EH (cell line): ENCODE data around the gene ITM2C.
A peak's percentile ranks its signal among the peaks of the same experiment; 100 is the strongest.

Experiments used
- DNase-seq: peaks from one replicate; pipeline ENCODE4 v3.0.0-alpha.2; 2015; ENCODE audit warnings: low read depth

The ITM2C gene

GRCh38 chr2:230864605-230865306 lies at the start of gene ITM2C:
Gene ITM2C, plus strand, starts transcription at chr2:230864942. Its CDS starts 84 bp downstream, at chr2:230865026.
- peak; percentile 79 for DNase-seq

DNA sequence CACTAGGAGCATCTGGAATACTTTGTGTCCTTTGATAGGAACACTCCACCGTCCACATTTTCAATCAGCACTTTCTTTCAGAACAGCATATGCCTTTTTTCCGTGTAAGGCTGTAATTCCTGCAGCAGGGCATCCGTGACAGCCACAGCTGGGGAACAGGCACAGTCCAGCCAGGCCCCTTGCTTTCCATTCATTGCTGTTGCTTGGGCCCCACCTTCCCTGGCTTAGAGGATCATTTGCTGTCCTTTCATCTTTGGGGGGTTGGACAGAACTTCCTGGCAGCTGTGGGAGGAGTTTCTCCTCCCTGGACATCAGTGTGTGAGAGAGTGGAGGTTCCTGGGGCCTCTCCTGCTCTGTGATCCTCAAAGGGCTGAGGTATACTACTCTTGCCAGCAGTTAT lies 49.7 kb upstream of the ITM2C start:
- no peak for DNase-seq

DNA sequence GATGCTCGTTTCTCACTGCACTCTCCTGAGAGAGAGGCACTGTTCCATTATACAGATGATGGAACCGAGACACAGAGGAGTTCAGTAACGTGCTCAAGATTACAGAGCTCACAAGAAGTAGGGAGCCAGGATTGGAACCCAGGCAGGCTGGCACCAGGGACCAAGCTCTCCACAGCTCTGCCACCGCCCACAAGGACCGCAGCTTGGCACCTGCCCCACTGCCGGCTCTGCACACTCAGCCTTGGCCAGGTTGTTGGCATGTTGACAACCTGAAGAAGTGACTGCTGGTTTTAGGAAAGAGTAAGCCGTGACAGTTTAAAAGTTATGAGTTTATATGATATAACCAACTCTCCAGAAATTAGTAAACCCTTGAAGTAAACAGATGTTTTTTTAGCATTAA lies 48.0 kb upstream of the ITM2C start:
- DNase-seq = no peak

DNA sequence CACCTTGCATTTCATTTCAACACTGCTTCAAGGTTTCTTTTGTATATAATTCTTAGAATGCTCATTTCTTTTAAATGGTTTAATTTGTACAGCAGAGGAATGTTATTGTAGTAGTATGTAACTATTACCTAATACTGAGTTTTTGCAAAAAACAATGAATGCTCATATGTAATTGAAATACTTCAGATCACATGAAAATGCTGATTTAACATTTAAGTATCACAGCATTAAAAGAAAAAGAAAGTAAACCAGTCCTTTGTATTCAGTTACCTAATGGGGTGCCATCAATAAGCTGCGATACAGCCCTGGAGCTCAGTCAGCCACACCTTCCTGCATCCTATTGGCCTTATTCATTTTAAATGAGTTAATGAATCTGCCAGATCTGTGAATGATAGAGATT lies 45.3 kb upstream of the ITM2C start:
- DNase-seq = no peak

DNA sequence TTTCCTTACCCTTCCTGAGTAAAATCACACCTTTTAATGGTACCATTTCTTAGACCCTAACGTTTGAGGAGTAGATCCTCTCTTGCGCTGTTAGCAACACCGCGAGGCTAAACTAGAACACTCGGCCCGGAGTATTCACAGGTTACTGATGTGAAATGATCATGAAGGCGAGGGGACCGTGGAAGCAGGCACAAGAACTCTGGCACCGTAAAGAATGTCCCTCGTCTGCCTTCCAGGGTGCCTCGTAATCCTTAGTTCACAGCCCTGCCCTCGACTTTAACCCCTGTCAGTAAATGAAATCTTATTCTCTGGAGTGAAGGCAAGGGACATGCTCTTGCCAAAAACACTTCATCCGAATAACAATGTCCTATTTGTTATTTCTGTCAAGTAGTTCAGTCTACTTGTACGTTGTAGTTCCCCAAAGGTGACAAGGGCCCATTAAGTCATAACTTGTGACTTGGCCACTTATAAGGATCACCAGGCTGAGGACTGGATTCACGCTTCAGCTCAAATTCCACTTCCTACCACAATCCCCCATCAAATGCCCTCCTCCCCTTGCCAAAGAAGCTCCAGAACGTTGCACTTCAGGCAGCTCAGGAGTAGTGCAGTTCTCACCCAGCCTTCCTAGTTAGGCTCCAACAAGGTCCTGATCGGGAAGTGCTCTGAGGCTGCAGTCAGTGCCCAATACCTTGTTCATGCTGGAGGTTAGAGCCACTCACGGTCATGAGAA lies 43.3 kb upstream of the ITM2C start:
- DNase-seq = no peak

DNA sequence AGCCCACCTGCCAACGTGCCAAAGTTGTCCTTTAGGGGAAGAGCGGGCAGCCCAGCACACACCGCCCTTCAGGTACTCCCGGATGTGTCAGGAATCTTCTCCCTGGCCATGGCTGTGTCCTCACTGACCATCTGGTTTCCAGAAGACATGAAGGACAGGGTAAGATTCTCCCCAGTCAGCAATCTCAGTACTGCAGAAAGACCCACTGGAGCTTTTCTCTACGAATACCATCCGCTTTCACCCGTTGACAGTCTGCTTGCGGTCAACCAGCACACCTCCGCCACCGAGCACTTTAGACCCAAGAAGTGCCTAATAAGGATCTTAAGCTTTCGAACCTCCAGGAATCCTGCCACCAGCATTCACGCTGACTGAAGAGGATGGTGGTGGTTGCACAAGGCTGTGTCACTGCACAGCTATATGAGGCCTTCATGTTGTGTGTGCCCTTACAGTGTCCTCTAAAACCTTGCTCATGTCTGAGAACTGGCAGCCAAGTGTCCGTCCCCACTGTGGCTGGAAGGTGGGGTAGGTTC lies 42.7 kb upstream of the ITM2C start:
- no peak for DNase-seq

DNA sequence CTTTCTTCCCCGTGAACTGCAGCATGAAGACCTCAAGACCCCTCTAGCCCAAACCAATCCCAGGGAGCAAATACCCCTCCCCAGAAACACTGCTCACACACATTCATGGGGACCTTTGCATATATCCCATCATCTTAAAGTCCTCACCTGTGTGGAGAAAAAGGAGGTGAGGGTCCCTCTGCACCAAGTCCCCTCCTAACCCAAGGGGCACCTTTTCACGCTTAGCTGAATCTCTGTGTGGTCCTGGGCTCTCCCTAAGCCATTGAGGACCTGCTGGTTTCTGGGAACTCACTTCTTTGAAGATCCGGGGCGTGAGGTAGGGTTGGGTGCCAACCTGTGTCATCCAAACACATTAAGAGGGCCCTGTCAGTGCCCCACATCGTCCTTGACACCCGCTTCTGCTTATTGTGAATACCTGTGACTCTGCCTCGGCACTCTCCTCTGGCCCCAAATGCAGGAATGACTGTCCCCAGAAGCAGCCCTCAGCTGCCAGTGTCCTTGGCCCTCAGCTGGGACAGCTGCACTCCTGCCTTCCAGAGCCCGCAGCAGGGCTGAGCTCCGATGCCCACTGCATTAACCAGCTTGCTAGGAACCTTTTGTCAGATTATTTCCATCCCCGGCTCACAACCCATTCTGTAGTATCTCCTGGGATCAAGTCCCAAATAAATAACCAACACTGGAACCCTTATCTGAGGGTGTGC lies 41.3 kb upstream of the ITM2C start:
- no peak for DNase-seq

DNA sequence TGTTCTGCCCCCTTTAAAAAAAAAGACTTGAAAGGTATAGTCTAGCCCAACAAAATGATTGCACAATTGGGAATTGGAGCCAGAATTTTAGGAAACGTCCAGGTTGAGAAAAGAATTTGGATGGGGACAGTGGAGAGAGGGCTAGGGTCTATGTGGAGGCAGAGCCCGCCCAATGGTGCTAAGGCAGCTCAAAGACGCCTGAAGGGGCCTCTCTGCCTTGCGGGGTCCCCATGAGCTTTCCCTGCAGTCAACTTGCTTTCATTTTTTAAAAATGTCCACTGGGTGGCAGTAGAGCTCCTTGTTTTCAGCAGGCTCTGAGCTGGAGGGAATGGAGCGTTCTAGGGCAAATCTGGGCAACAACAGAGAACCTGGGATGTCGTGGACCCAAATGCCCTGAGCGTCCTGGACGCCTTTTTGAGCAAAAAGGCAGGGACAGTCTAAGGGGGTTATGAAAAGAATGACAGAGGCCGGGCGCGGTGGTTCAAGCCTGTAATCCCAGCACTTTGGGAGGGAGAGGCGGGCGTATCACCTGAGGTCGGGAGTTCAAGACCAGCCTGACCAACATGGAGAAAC lies 40.2 kb upstream of the ITM2C start:
- peak; percentile 84 for DNase-seq

GRCh38 chr2:230825354-230825753 lies 39.4 kb upstream of the ITM2C start:
- no peak for DNase-seq

- no peak for DNase-seq
Observed at GRCh38 chr2:230827774-230828271, 36.9 kb upstream of the ITM2C start.

DNA sequence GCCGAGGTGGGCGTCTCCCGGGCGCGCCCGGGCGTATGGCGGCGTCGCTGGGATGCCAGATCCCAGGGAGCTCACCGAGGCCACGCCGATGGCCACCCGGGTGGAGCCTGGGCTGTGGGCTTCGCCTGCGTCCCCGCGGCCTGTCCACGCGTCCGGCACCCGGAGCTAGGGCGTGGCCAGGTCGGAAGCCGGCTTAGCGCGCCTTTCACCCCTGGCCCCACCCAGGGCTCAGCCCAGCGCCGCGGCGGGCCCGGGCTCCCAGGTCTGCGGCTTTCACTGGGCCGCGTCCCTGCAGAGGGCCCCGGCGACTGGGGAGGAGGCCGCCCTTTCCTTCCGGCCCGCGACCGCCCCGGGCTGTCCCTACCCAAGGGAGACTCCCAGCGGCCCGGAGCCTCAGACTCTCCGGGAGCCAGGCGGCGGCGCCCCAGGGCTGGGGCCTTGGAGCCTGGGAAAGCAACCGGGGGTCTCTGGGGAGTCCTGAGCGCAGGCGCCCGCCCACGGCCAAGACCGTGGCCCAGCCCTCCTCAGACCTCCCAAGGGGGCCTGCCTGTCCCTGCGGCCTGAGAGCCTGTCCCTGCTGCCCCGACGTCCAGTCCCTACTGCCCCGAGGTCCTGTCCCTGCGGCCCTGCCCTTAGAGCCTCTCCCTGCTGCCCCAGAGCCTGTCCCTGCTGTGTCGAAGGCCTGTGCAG lies 36.3 kb upstream of the ITM2C start:
- no peak for DNase-seq

GRCh38 chr2:230829293-230829692 lies 35.4 kb upstream of the ITM2C start:
- no peak for DNase-seq

- DNase-seq = no peak
Observed at GRCh38 chr2:230829959-230830358, 34.8 kb upstream of the ITM2C start.

DNA sequence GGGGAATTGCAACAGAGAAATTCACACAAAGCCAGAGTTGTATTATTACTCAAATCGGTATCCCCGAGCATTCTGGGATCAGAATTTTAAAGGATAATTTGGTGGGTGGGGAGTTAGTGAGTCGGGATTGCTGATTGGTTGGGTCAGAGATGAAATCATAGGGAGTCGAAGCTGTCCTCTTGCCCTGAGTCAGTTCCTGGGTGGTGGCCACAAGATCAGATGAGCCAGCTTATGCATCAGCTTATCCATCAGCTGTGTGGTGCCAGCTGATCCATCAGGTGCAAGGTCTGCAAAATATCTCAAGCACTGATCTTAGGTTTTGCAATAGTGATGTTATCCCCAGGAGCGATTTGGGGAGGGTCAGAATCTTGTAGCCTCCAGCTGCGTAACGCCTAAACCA lies 34.3 kb upstream of the ITM2C start:
- DNase-seq = no peak

DNA sequence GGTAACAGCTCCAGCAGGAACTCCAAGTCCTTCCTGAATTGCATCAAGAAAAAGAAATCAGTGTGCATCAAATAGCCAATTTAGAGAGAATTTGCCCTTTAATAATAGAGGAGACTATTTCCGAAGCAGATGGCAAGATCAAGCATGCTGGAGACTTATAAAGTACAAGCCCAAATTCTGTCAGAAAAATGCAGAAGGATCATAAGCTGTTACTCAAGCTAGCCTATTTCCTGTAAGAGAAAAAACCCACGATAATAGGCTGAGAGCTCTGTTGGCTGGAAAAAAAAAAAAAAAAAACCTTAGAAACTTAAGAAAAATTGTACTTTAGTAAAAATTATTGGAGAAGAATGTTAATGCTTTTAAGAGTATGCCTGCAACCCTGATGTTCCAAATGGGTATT lies 24.4 kb upstream of the ITM2C start:
- no peak for DNase-seq

- no peak for DNase-seq
Observed at GRCh38 chr2:230842473-230842872, 22.3 kb upstream of the ITM2C start.

GRCh38 chr2:230843132-230843531 lies 21.6 kb upstream of the ITM2C start:
- no peak for DNase-seq

DNA sequence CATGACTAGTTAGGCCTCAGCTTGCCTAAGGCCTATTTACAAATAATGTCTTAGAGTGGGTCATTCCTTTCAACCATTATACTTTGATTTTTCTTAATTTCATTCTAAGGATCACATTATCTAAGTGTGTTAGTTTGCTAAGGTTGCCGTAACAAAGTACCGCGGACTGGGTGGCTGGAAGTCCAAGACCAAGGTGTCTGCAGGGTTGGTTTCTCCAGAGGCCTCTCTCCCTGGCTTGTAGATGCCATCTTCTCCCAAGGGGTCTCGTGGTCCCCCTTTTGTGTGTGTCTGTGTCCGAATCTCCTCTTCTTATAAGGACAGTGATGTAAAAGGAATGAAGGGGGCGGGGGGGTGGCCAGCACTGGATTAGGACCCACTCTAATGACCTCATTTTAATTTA lies 18.4 kb upstream of the ITM2C start:
- DNase-seq = no peak

DNA sequence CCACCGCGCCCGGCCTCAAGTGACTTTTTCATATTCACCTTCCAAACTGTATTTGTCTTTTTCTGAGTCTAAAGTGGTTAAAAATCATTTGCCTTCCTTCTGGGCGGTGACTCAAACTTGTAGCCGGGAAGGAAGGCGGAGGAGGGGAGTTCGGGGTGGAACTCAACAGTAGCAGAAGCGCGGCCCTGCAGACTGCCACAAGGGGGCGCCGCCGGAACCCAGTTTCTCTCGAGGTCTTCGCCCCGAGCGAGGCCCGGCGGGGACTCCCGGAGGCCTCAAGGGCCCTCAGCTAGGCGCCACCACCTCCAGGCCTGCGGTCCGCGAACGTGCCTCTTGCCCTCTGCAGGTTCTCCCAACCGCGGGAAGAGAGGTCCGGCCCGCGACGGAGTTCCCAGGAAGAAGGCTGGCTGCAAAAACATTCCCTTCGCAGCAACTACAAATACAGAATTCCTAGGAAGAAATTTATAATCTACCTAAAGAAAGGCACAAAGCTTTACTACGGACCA lies 16.8 kb upstream of the ITM2C start:
- DNase-seq = peak; percentile 81

GRCh38 chr2:230849633-230850357 lies 14.9 kb upstream of the ITM2C start:
- peak; percentile 32 for DNase-seq

DNA sequence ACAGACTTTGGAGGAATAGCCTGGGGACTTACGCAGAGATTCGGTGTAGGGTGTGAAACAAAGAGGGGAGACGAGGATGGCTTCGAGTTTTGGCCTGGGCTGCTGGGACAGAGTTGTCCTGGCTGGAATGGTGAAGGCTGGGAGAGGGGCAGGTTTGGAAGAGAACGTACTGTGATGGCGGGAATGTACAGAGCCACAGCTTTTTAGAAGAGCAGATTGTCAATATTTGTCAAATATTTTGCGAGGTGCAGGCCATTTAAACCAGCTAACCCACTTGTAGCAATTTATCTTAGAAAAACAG lies 14.4 kb upstream of the ITM2C start:
- DNase-seq = no peak
